ENCODE results near the gene ADGRD1. TPM values are rescaled to one million over a fixed set of nuclear protein-coding genes. Genes with fewer than 3 reads are reported as not detected.

ADGRD1 gene
- polyA plus RNA-seq, 1 donor = 9.3 TPM

- DNase-seq = no peak
Observed at GRCh38 chr12:130966443-130967030, 12.8 kb downstream of the ADGRD1 start.

GRCh38 chr12:130967636-130968035 is 13.9 kb downstream of the ADGRD1 start:
- no peak for DNase-seq

- DNase-seq = no peak
Observed at GRCh38 chr12:130968611-130969010, 14.9 kb downstream of the ADGRD1 start.

- DNase-seq = no peak
Observed at GRCh38 chr12:130969223-130969622, 15.5 kb downstream of the ADGRD1 start.

- DNase-seq = no peak
Observed at GRCh38 chr12:130970165-130970907, 16.6 kb downstream of the ADGRD1 start.

DNA sequence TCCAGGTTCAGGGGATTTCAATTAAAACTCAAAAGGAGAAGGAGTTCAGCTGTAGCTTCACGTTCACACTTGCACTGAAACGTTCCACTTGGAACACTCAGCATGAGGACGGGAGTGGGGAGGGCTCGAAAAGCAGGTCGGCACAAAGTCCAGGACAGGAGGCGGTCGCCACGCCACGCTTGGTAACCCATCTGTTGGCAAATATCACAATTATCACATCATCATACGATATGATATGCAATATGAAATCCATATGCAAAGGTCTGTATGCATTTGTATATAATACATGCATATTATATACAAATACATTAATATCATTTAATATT is 17.2 kb downstream of the ADGRD1 start:
- no peak for DNase-seq

GRCh38 chr12:130971925-130972585 is 18.3 kb downstream of the ADGRD1 start:
- DNase-seq = no peak

DNA sequence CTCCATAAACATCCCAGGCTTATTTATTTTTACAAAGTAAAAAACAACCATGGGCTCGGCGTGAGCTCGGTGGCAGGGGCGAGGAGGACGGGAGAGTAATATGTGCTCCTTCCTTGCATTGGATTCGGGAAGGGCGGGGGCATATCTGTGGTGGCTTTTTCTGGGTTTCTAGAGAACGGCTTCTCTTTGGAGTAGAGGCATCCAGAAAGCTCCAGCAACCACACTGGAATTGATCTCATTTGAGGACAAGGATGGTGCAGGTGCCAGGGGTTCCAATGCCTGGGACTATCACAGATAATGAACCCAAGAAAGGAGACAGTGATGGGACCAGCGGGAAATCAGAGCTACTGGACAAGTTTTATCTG is 18.9 kb downstream of the ADGRD1 start:
- no peak for DNase-seq

DNA sequence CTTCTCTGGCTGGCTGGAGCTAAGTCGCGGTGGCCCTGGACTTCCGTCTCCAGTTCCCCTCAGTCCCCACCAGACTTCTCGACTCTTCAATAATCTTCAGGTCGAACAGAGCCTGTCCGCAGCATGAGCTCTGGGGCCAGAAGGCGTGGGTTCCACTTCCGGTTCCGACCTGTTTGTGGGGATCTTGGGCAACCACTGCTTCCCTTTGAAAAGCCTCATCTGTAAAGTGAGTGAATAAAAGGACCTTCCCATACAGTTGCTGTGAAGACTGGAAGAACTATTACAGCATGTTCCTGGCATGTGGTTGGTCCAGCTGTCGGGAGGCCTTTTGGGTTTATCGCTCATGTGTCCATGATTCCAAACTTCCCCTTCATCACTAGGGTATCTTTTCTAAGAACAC is 19.4 kb downstream of the ADGRD1 start:
- DNase-seq = no peak

GRCh38 chr12:130973906-130974305 is 20.2 kb downstream of the ADGRD1 start:
- no peak for DNase-seq

- DNase-seq = no peak
Observed at GRCh38 chr12:130975116-130975515, 21.4 kb downstream of the ADGRD1 start.

GRCh38 chr12:130976171-130976720 is 22.5 kb downstream of the ADGRD1 start:
- DNase-seq = no peak

DNA sequence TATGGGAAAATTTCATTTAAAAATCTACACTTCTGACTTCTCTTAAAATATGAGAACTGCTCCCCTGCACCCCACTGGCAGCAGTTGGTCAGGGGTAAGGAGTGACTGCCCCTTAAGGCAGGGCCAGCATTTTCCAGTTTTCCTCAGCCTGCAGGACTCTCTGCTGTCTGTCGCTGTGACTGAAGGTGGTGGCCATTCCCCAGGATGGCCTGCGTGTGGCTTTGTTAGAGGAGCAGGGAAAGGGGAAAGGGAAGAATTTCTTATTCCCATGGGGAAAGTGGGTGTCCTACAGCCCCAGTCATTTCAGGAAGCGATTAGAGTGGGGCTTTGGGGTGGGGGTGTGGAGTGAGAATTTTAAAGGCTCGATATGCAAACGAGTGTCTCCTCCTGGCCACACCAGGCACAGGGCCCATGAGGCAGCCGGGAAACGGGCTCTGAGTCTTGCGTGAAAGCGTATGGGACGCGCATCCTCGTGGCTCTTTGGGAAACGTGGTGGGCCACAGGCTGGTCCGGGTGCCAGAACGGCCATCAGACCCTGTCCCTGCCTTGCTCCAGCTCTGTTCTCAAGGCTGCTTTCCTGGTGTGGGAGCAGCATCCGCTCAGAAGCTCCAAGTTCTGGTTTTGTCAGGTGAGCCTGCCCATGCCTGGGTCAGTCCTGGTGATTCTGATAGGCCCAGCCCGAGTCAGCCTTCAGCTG is 23.5 kb downstream of the ADGRD1 start:
- no peak for DNase-seq

- DNase-seq = no peak
Observed at GRCh38 chr12:130977743-130978095, 24.0 kb downstream of the ADGRD1 start.

- DNase-seq = no peak
Observed at GRCh38 chr12:130978785-130979184, 25.1 kb downstream of the ADGRD1 start.

DNA sequence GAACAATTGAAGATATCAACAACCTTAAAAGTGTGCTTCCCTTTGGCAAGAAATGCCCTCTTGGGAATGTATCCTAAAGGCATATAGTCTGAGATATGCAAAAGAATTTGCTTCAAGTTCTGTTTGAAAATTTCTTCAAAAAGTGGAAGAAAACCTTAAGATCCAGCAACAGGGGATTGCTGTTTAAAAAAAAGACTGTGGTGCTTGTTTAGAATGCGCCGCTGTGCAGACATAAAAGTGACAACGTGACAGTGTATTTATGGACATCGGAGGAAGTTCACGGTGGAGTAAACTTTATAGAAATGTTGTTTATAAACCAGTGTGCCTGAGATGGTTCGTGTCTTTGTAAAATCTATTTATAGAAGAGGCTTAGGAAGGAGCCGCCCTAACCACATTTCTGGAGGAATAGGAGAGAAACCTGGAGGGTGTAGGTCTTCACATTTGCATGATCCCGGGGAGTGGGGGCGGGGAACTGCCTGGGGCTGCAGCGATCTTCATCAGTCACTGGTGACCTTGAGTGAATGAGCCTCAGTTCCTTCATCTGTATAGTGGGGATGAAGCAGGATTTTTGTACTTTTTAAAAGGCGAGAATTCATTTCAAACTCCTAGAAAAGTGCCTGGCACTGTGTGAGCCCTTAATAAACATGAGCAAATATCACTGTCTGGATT is 27.5 kb downstream of the ADGRD1 start:
- no peak for DNase-seq

- no peak for DNase-seq
Observed at GRCh38 chr12:130981911-130982310, 28.2 kb downstream of the ADGRD1 start.

DNA sequence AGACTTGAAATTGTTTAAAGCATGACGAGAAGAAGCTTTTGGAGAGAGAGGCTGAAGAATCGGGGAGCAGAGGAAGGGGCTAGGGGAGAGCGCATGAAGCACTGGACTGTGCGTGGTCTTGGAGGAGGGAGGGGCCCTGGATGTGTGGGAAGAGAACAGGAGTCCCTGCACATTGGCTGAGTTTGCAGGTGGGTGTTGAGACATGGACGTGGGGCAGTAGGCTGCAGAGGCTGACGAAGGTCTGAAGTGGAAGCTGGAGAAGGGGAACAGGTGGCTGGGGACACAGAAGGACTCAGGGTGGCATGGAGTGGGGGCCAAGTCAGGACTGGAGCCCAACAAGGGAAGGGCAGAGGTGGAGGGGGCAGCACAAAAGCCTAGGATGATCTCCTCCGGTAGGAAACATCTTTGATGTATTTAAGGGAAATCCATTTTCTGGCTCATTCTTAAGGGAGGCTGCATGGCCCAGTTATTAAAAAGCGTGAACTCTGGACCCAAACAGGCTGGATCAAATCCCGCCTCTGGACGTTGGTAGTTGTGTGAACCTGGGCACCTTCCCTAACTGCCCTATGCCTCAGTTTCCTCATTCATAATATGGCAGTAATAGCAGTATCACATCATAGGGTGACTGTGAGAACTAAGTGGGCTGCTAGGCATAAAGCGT is 29.0 kb downstream of the ADGRD1 start:
- no peak for DNase-seq

GRCh38 chr12:130983328-130984017 is 29.8 kb downstream of the ADGRD1 start:
- no peak for DNase-seq

DNA sequence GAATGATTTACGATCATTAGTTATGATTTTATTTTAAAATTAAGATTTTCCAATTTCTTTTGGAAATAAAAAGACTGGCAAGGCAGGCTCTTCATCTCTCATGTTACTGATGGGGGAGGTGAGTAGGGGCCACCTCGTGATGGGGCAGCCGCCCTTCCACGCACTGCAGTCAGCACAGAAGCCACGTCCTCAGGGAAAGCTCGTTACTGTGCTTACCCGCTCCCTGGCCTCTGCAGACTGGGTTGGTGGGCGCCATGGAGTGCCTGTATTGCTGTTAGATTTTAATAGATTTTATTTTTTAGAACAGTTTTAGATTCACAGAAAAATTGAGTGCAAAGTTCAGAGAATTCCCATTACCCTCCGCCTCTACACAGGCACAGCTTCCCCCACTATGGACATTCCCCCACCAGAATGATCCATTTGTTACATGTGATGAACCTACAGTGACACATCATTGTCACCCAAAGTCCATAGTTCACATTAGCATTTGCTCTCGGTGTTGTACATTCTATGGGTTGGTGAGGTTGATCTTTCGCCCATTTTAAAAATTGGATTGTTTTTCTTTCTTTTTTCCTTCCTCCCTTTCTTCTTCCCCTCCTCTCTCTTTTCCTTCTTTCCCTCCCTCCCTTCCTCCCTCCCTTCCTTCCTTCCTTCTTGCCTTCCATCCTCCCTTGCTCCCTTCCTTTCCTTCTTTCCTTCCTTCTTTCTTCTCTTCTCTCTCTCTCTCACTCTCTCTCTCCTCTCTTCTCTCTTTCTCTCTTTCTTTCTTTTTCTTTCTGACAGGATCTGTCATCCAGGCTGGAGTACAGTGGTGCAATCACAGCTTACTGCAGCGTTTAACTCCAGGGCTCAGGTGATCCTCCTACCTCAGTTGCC is 30.7 kb downstream of the ADGRD1 start:
- DNase-seq = no peak

Measured in hindlimb muscle (tissue), 1 donor.